ENCODE results near the gene EPHB1. TPM values are rescaled to one million over a fixed set of nuclear protein-coding genes. Genes with fewer than 3 reads are reported as not detected.

EPHB1 gene
- total and polyA plus RNA-seq, 2 experiments from 2014 or later: 0.45 to 1.7 TPM

GRCh38 chr3:135215516-135215915, 420.5 kb downstream of the EPHB1 start:
- H3K27ac ChIP-seq: no peak overlapping the region
- no peak overlapping the region for H3K4me3 ChIP-seq
- H3K27me3 ChIP-seq: no peaks in the 10 kb centered on the region
- H3K36me3 ChIP-seq: no peaks in the 10 kb centered on the region
- no peaks in the 10 kb centered on the region for H3K4me1 ChIP-seq (ENCODE audit: low read depth)
- TF ChIP-seq CTCF (IDR thresholded peaks at IDR 0.05; ENCODE audit: low read depth, low read length): no peak
- DNase-seq (ENCODE audit: low read depth in 1 of 2, low spot score in 1 of 2): no peak
- no peaks in the 10 kb centered on the region for H3K9me3 ChIP-seq (ENCODE audit: low read depth)

- Histone ChIP-seq H3K27me3 (no peaks in the 10 kb centered on the region), H3K36me3 (no peaks in the 10 kb centered on the region), H3K27ac (no peak overlapping the region), H3K9me3 (ENCODE audit: low read depth) (no peaks in the 10 kb centered on the region), H3K4me3 (no peak overlapping the region), H3K4me1 (ENCODE audit: low read depth) (no peaks in the 10 kb centered on the region)
- TF ChIP-seq CTCF (IDR thresholded peaks at IDR 0.05; ENCODE audit: low read depth, low read length): no peak
- DNase-seq (ENCODE audit: low read depth in 1 of 2, low spot score in 1 of 2): no peak
These were observed 421.6 kb downstream of the EPHB1 start for GRCh38 chr3:135216659-135217058.

GRCh38 chr3:135217730-135218129, 422.7 kb downstream of the EPHB1 start:
- TF ChIP-seq CTCF (IDR thresholded peaks at IDR 0.05; ENCODE audit: low read depth, low read length): no peak
- no peak overlapping the region for H3K27ac ChIP-seq

GRCh38 chr3:135218304-135218703, 423.2 kb downstream of the EPHB1 start:
- Histone ChIP-seq H3K4me3 (no peak overlapping the region), H3K9me3 (ENCODE audit: low read depth) (no peaks in the 10 kb centered on the region), H3K27me3 (no peaks in the 10 kb centered on the region), H3K27ac (no peak overlapping the region), H3K4me1 (ENCODE audit: low read depth) (no peaks in the 10 kb centered on the region), H3K36me3 (no peaks in the 10 kb centered on the region)
- TF ChIP-seq CTCF (IDR thresholded peaks at IDR 0.05; ENCODE audit: low read depth, low read length): no peak
- no peak for DNase-seq (ENCODE audit: low read depth in 1 of 2, low spot score in 1 of 2)

More at GRCh38 chr3:135217730-135218129, 422.7 kb downstream of the EPHB1 start:
- H3K27me3 ChIP-seq: no peaks in the 10 kb centered on the region
- no peaks in the 10 kb centered on the region for H3K9me3 ChIP-seq (ENCODE audit: low read depth)
- no peak overlapping the region for H3K4me3 ChIP-seq
- no peaks in the 10 kb centered on the region for H3K4me1 ChIP-seq (ENCODE audit: low read depth)
- no peaks in the 10 kb centered on the region for H3K36me3 ChIP-seq
- no peak for DNase-seq (ENCODE audit: low read depth in 1 of 2, low spot score in 1 of 2)

GRCh38 chr3:135218782-135219181, 423.7 kb downstream of the EPHB1 start:
- DNase-seq (ENCODE audit: low read depth in 1 of 2, low spot score in 1 of 2): no peak
- no peaks in the 10 kb centered on the region for H3K36me3 ChIP-seq
- TF ChIP-seq CTCF (IDR thresholded peaks at IDR 0.05; ENCODE audit: low read depth, low read length): no peak
- no peak overlapping the region for H3K27ac ChIP-seq
- H3K27me3 ChIP-seq: no peaks in the 10 kb centered on the region
- H3K9me3 ChIP-seq (ENCODE audit: low read depth): no peaks in the 10 kb centered on the region
- H3K4me3 ChIP-seq: no peak overlapping the region
- H3K4me1 ChIP-seq (ENCODE audit: low read depth): no peaks in the 10 kb centered on the region

Data from cardiac muscle cell (in vitro differentiated cells and primary cell).